Ectodermal cell (in vitro differentiated cells): ENCODE data around the gene DARS1.

Source experiments
- H3K27ac ChIP-seq: 2 replicates; pipeline ENCODE4 v1.7.0; 2013; ENCODE audit warnings: mild to moderate bottlenecking, low read depth, low read length; ENCODE audit not compliant: insufficient read depth, poor library complexity, severe bottlenecking
- H3K27me3 ChIP-seq: 2 replicates; pipeline ENCODE4 v1.7.0; 2013; ENCODE audit warnings: mild to moderate bottlenecking, low read length; ENCODE audit not compliant: insufficient read depth, control insufficient read depth, poor library complexity, severe bottlenecking
- H3K36me3 ChIP-seq: one replicate; pipeline ENCODE4 v1.7.0; 2013; ENCODE audit warnings: low read length; ENCODE audit not compliant: control insufficient read depth, insufficient read depth
- H3K4me1 ChIP-seq: one replicate; pipeline ENCODE4 v1.7.0; 2013; ENCODE audit warnings: low read length; ENCODE audit not compliant: control insufficient read depth, insufficient read depth
- H3K4me3 ChIP-seq: 2 replicates; pipeline ENCODE4 v1.7.0; 2013; ENCODE audit warnings: low read depth, low read length, control low read depth; ENCODE audit not compliant: insufficient read depth
- H3K9me3 ChIP-seq: 2 replicates; pipeline ENCODE4 v1.7.0; 2013; ENCODE audit warnings: mild to moderate bottlenecking, low read length, moderate library complexity; ENCODE audit not compliant: control insufficient read depth
- WGBS, 2 experiments: methylation state at CpG; one replicate each; pipeline ENCODE4 v1.1.7; 2013; ENCODE audit warnings: missing lambda C conversion rate in 2 of 2; 5-methylcytosine and 5-hydroxymethylcytosine counted together

Gene DARS1

GRCh38 chr2:135991861-135992260 lies 6.4 kb upstream of the DARS1 start:
- Histone ChIP-seq H3K36me3 (no peaks in the 10 kb centered on the region), H3K4me3 (no peak overlapping the region), H3K9me3 (no peaks in the 10 kb centered on the region), H3K27me3 (no peaks in the 10 kb centered on the region), H3K27ac (no peak overlapping the region), H3K4me1 (no peaks in the 10 kb centered on the region)
- 91 to 93% methylated on average over 4 of the region's 4 CpGs for whole genome bisulfite sequencing, 2 experiments

DNA sequence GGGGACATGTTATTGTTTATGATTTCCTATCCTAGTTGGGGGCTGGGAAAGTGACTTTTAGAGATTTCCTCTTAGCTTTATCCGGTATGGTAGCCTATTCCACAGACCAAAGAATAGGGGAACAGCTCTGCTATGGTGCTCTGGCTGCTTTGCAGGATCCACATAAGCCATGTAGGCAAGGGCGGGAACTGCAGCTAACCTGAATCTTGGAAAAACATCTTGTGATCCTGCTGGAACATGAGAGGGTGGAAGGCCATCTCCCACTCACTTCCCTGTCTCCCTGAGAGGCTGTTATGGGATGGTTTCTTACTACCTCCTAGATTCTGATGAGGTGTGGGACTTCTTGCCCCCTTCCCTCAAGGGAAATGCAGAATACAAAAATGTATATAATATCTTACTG lies 2.0 kb upstream of the DARS1 start:
- H3K27me3 ChIP-seq: no peaks in the 10 kb centered on the region
- no peaks in the 10 kb centered on the region for H3K9me3 ChIP-seq
- H3K4me3 ChIP-seq: no peak overlapping the region
- H3K27ac ChIP-seq: no peak overlapping the region
- H3K36me3 ChIP-seq: peaks cover 3% of the 10 kb centered on the region
- peaks cover 4% of the 10 kb centered on the region for H3K4me1 ChIP-seq
- WGBS, 2 experiments: 95% methylated on average over 2 of the region's 2 CpGs

DNA sequence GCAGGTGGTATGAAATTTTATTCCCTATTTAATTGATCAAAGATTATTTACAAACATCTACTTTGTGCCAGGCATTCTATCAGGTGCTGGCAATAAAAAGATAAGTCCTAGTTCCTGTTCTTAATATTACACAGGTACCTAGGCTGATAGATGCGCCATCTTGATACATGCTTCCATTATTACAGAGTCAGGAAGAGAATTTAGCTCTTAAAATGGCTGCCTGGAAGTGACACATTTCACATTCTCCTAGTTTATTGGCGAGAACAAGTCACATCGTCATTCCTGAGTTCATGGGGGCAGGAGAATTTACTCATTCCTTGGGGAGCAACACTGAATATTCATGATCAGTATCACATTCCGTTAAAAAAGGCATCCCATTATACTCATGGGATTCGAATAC lies 1.1 kb upstream of the DARS1 start:
- Histone ChIP-seq H3K4me3 (no peak overlapping the region), H3K27ac (no peak overlapping the region), H3K36me3 (peaks cover 4% of the 10 kb centered on the region), H3K4me1 (peaks cover 4% of the 10 kb centered on the region), H3K9me3 (no peaks in the 10 kb centered on the region), H3K27me3 (no peaks in the 10 kb centered on the region)
- WGBS, 2 experiments: 96% methylated on average over 5 of the region's 5 CpGs

DNA sequence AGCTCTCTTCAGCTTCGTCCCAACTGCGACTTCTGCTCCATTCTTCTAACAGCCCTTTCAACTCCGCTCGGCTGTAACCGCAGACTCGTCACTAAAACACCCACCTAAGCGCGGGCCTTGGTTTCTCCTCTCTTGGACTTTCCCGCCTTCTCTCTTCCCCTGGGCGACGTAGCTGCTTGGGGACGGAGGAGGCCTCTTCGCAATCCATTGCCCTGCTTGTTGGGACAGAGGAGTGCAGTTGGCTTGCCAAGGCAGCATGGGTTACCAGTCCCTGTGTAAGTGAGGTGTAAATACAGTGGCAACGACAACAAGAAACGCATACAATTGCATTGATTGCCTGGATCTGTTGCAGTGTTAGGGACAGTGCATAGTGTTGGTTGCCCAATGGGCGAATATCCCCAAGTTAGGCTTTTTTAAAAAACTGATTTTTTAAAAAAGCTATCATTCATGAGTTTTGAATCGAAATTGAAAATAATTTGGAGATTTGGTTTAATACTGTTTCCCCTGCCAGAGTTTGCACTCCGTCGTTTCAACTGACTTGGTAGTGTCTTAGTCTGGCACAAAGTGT lies 484 bp upstream of the DARS1 start:
- H3K27me3 ChIP-seq: no peaks in the 10 kb centered on the region
- peak overlapping the region; percentile 33 for H3K27ac ChIP-seq
- WGBS, 2 experiments: 64 to 69% methylated on average over 19 of the region's 19 CpGs

DNA sequence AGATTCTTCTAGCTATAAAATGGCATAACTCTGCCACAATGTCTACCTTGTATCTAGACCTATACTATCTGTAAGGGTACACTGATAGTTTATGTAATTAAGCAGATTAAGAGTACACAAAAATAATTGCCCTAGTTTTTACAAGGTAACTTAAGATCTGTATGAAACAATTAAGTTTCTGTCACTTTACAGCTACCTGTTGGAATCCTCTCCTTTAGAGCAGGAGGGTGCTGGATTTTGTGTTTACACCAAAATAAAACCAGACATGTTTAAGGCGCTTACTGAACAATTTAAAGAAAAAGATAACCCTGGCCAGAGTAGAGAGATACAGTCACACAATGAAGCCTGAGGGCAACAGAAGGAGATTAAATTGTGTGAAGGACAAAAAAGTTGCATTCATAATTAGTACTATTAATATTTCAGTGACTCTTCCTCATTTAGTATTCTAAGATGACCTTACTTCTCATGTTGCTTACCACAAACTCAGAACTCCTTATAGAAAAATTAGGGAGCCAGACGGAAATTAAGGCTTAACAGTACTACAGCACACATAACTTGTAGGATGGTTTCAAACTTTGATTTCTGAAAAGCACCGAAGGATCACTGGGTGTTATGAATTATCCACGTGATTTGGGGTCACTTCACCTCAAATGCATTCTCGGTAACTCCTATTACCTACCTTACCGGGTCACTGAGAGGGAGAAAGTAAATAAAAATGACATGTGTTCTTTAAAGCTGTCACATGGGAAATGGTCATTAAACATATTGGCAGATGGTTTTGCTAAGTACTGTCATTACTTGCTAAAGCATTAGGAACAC lies 1.0 kb downstream of the DARS1 start:
- H3K27me3 ChIP-seq: no peaks in the 10 kb centered on the region
- peaks cover 8% of the 10 kb centered on the region for H3K36me3 ChIP-seq
- H3K4me1 ChIP-seq: peaks cover 4% of the 10 kb centered on the region
- WGBS, 2 experiments: 25 to 33% methylated on average over 5 to 6 of the region's 6 CpGs
- peak overlapping the region; percentile 62 for H3K4me3 ChIP-seq
- no peak overlapping the region for H3K27ac ChIP-seq
- no peaks in the 10 kb centered on the region for H3K9me3 ChIP-seq

More for the DNA sequence above, 484 bp upstream of the DARS1 start:
- Histone ChIP-seq H3K9me3 (no peaks in the 10 kb centered on the region), H3K36me3 (peaks cover 4% of the 10 kb centered on the region), H3K4me1 (peaks cover 4% of the 10 kb centered on the region), H3K4me3 (peak overlapping the region; percentile 62)

GRCh38 chr2:135980434-135981079 lies 4.9 kb downstream of the DARS1 start:
- 93 to 98% methylated on average over 5 of the region's 5 CpGs for WGBS, 2 experiments
- H3K4me1 ChIP-seq: no peaks in the 10 kb centered on the region
- peaks cover 11% of the 10 kb centered on the region for H3K36me3 ChIP-seq
- no peak overlapping the region for H3K4me3 ChIP-seq
- no peaks in the 10 kb centered on the region for H3K9me3 ChIP-seq
- no peak overlapping the region for H3K27ac ChIP-seq
- no peaks in the 10 kb centered on the region for H3K27me3 ChIP-seq

DNA sequence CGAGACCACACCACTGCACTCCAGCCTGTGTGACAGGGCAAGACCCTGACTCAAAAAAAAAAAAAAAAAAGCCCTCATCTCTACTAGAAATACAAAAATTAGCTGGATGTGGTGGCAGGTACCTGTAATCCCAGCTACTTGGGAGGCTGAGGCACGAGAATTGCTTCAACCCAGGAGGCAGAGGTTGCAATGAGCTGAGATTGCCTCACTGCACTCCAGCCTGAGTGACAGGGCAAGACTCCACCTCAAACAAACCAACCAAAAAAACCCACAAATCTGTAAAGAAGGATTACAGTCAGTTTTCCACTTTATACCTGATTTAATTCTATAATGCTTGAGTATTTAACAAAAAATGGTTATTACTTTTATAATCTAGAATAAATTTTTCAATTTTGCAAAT lies 9.7 kb downstream of the DARS1 start:
- H3K4me1 ChIP-seq: no peaks in the 10 kb centered on the region
- 91 to 95% methylated on average over 2 of the region's 2 CpGs for WGBS, 2 experiments
- no peak overlapping the region for H3K27ac ChIP-seq
- no peak overlapping the region for H3K4me3 ChIP-seq
- H3K27me3 ChIP-seq: no peaks in the 10 kb centered on the region
- H3K36me3 ChIP-seq: peaks cover 17% of the 10 kb centered on the region
- no peaks in the 10 kb centered on the region for H3K9me3 ChIP-seq

DNA sequence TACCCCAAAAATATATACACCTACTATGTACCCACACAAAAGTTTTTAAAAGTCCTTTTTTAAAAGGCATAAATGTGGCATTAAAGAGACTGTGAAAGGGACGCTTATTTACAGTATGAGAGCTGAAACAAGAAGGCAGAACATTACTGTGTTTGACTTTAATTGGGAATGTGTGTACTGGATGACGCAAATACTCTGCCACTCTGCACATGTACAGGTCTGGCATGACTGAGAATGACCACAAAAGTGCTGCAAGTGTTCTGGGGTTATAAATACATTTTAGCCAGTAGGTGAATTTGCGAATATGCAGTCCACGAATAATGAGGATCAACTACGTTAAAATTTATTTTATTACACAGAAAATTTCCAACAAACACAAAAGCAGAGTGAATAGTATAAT lies 11.4 kb downstream of the DARS1 start:
- H3K27ac ChIP-seq: no peak overlapping the region
- no peak overlapping the region for H3K4me3 ChIP-seq
- no peaks in the 10 kb centered on the region for H3K9me3 ChIP-seq
- H3K27me3 ChIP-seq: no peaks in the 10 kb centered on the region
- WGBS, 2 experiments: 95 to 99% methylated on average over 2 to 5 of the region's 5 CpGs
- H3K4me1 ChIP-seq: no peaks in the 10 kb centered on the region
- peaks cover 17% of the 10 kb centered on the region for H3K36me3 ChIP-seq

- WGBS, 2 experiments: 95 to 96% methylated on average over 3 to 4 of the region's 4 CpGs
- H3K4me3 ChIP-seq: no peak overlapping the region
- no peaks in the 10 kb centered on the region for H3K27me3 ChIP-seq
- H3K9me3 ChIP-seq: no peaks in the 10 kb centered on the region
- H3K4me1 ChIP-seq: no peaks in the 10 kb centered on the region
- peaks cover 14% of the 10 kb centered on the region for H3K36me3 ChIP-seq
- H3K27ac ChIP-seq: no peak overlapping the region
Observed at GRCh38 chr2:135969655-135970387, 15.6 kb downstream of the DARS1 start.

GRCh38 chr2:135965756-135966155 lies 19.7 kb downstream of the DARS1 start:
- Histone ChIP-seq H3K4me3 (no peak overlapping the region), H3K27me3 (no peaks in the 10 kb centered on the region), H3K4me1 (peaks cover 9% of the 10 kb centered on the region), H3K27ac (no peak overlapping the region), H3K9me3 (no peaks in the 10 kb centered on the region), H3K36me3 (peaks cover 4% of the 10 kb centered on the region)
- WGBS, 2 experiments: 92 to 96% methylated on average over 1 of the region's 1 CpG
